DOHH2 (cell line): Measurements from ENCODE around the gene C16orf78.

Source experiments
- EZH2phosphoT487 ChIP-seq: fragments of 200-600 bp; sonication (generic); IDR thresholded peaks from 2 replicates; pipeline ENCODE4 v1.6.1; 2017; ENCODE audit warnings: borderline replicate concordance, mild to moderate bottlenecking, antibody characterized with exemption, low read length, moderate library complexity, mixed read lengths
- TF ChIP-seq, protein P1 (sequence below): fragments of 200-600 bp; sonication (generic); IDR thresholded peaks from one replicate; pipeline ENCODE4 v1.5.1; 2014; ENCODE audit warnings: antibody characterized with exemption, mild to moderate bottlenecking, low read depth, low read length; ENCODE audit not compliant: poor library complexity, severe bottlenecking

GRCh38 chr16:49351096-49351487 is 22.5 kb upstream of the C16orf78 start:
- TF ChIP-seq, protein P1, sequence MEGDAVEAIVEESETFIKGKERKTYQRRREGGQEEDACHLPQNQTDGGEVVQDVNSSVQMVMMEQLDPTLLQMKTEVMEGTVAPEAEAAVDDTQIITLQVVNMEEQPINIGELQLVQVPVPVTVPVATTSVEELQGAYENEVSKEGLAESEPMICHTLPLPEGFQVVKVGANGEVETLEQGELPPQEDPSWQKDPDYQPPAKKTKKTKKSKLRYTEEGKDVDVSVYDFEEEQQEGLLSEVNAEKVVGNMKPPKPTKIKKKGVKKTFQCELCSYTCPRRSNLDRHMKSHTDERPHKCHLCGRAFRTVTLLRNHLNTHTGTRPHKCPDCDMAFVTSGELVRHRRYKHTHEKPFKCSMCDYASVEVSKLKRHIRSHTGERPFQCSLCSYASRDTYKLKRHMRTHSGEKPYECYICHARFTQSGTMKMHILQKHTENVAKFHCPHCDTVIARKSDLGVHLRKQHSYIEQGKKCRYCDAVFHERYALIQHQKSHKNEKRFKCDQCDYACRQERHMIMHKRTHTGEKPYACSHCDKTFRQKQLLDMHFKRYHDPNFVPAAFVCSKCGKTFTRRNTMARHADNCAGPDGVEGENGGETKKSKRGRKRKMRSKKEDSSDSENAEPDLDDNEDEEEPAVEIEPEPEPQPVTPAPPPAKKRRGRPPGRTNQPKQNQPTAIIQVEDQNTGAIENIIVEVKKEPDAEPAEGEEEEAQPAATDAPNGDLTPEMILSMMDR: no peak
- no peak for TF ChIP-seq EZH2phosphoT487
